Measurements from ENCODE around the gene STAT4.

The STAT4 gene

GRCh38 chr2:191003405-191004309, 147.1 kb downstream of the STAT4 start:
- Histone ChIP-seq H3K27me3 (ENCODE audit: low read length) (no peaks in the 10 kb centered on the region), H3K36me3 (ENCODE audit: low read length) (peaks cover 6% of the 10 kb centered on the region; the same call in 1 of the 2 replicates), H3K4me3 (ENCODE audit: insufficient read depth, low read length, poor library complexity, severe bottlenecking) (no peak overlapping the region), H3K79me2 (ENCODE audit: insufficient read depth, low read length) (no peaks in the 10 kb centered on the region), H3K27ac (ENCODE audit: low read depth, low read length) (no peak overlapping the region), H3K9ac (ENCODE audit: low read length) (no peak overlapping the region), H2AFZ (ENCODE audit: low read depth, low read length, severe bottlenecking) (no peak overlapping the region), H3K4me2 (ENCODE audit: low read depth, low read length, poor library complexity, severe bottlenecking) (no peak overlapping the region), H3K9me3 (ENCODE audit: insufficient read depth, low read length) (no peaks in the 10 kb centered on the region), H3F3A (ENCODE audit: insufficient read depth) (no peaks in the 10 kb centered on the region), H4K20me1 (ENCODE audit: low read depth, low read length) (no peaks in the 10 kb centered on the region), H3K9me2 (replicated peaks; ENCODE audit: insufficient read depth, low read length) (no peaks in the 10 kb centered on the region)
- no peak for TF ChIP-seq EZH2phosphoT487 (conservative IDR thresholded peaks at IDR 0.05; ENCODE audit: low read length)
- TF ChIP-seq, protein P1, sequence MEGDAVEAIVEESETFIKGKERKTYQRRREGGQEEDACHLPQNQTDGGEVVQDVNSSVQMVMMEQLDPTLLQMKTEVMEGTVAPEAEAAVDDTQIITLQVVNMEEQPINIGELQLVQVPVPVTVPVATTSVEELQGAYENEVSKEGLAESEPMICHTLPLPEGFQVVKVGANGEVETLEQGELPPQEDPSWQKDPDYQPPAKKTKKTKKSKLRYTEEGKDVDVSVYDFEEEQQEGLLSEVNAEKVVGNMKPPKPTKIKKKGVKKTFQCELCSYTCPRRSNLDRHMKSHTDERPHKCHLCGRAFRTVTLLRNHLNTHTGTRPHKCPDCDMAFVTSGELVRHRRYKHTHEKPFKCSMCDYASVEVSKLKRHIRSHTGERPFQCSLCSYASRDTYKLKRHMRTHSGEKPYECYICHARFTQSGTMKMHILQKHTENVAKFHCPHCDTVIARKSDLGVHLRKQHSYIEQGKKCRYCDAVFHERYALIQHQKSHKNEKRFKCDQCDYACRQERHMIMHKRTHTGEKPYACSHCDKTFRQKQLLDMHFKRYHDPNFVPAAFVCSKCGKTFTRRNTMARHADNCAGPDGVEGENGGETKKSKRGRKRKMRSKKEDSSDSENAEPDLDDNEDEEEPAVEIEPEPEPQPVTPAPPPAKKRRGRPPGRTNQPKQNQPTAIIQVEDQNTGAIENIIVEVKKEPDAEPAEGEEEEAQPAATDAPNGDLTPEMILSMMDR (IDR thresholded peaks at IDR 0.05; ENCODE audit: insufficient read depth, low read length, poor library complexity, severe bottlenecking): no peak

DNA sequence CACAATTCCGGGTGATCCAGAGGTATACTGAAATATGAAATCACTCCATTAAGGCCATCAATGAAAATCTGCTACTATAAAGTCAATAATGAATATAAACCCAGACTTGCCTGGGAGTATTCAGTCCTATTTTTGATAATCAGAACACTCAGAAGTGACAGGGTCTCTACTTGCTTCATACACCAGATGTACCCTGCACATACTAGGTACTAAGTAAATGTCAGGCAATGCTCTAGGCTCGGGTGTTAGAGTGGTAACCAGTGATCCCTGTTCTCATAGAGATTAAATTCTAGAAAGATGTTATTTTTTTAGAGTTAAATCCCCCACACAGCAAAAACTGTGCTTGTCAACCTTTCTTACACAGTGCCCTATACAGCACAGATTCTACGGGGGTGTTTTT, 149.2 kb downstream of the STAT4 start:
- Histone ChIP-seq H4K20me1 (ENCODE audit: low read depth, low read length) (no peaks in the 10 kb centered on the region), H3K9me2 (replicated peaks; ENCODE audit: insufficient read depth, low read length) (no peaks in the 10 kb centered on the region), H3K4me2 (ENCODE audit: low read depth, low read length, poor library complexity, severe bottlenecking) (no peak overlapping the region), H3F3A (ENCODE audit: insufficient read depth) (no peaks in the 10 kb centered on the region), H3K79me2 (ENCODE audit: insufficient read depth, low read length) (no peaks in the 10 kb centered on the region), H2AFZ (ENCODE audit: low read depth, low read length, severe bottlenecking) (no peak overlapping the region), H3K9me3 (ENCODE audit: insufficient read depth, low read length) (no peaks in the 10 kb centered on the region), H3K27ac (ENCODE audit: low read depth, low read length) (no peak overlapping the region), H3K27me3 (ENCODE audit: low read length) (no peaks in the 10 kb centered on the region), H3K9ac (ENCODE audit: low read length) (no peak overlapping the region), H3K4me3 (ENCODE audit: insufficient read depth, low read length, poor library complexity, severe bottlenecking) (no peak overlapping the region), H3K36me3 (ENCODE audit: low read length) (peaks cover 8% of the 10 kb centered on the region; the same call in 1 of the 2 replicates)
- no peak for TF ChIP-seq EZH2phosphoT487 (conservative IDR thresholded peaks at IDR 0.05; ENCODE audit: low read length)
- TF ChIP-seq, protein P1 (IDR thresholded peaks at IDR 0.05; ENCODE audit: insufficient read depth, low read length, poor library complexity, severe bottlenecking): no peak

DNA sequence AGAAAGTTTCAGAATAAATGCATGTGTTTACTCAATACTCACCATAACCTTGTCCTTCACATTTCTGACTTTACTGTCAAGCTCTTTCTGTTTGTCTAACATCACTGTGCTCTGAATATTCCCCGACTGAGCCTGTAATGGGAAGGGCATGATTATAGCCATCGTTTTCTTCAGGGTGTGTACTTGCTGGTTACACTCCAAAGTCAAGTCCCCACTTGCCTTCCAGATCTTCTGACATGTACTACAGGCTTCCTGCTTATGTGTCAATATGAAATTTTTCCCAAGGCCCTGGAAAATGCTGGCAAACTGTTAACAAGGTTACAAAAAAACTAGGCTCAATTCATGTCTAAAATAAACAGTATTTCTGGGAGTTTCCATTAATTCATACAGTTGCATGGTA, 149.8 kb downstream of the STAT4 start:
- no peaks in the 10 kb centered on the region for H3K79me2 ChIP-seq (ENCODE audit: insufficient read depth, low read length)
- TF ChIP-seq, protein P1 (IDR thresholded peaks at IDR 0.05; ENCODE audit: insufficient read depth, low read length, poor library complexity, severe bottlenecking): no peak
- no peak for TF ChIP-seq EZH2phosphoT487 (conservative IDR thresholded peaks at IDR 0.05; ENCODE audit: low read length)
- H3K4me2 ChIP-seq (ENCODE audit: low read depth, low read length, poor library complexity, severe bottlenecking): no peak overlapping the region
- H3K27ac ChIP-seq (ENCODE audit: low read depth, low read length): no peak overlapping the region
- no peak overlapping the region for H3K4me3 ChIP-seq (ENCODE audit: insufficient read depth, low read length, poor library complexity, severe bottlenecking)
- no peaks in the 10 kb centered on the region for H3K9me2 ChIP-seq (replicated peaks; ENCODE audit: insufficient read depth, low read length)
- no peaks in the 10 kb centered on the region for H4K20me1 ChIP-seq (ENCODE audit: low read depth, low read length)
- peaks cover 8% of the 10 kb centered on the region; the same call in 1 of the 2 replicates for H3K36me3 ChIP-seq (ENCODE audit: low read length)
- no peak overlapping the region for H3K9ac ChIP-seq (ENCODE audit: low read length)
- no peaks in the 10 kb centered on the region for H3F3A ChIP-seq (ENCODE audit: insufficient read depth)
- no peak overlapping the region for H2AFZ ChIP-seq (ENCODE audit: low read depth, low read length, severe bottlenecking)
- H3K9me3 ChIP-seq (ENCODE audit: insufficient read depth, low read length): no peaks in the 10 kb centered on the region
- H3K27me3 ChIP-seq (ENCODE audit: low read length): no peaks in the 10 kb centered on the region
